HG03060 (cell line): Measurements from ENCODE around the gene SERGEF.

ENCODE experiments used
- ATAC-seq: cut with Tn5 transposase; IDR thresholded peaks from one replicate; pipeline ENCODE4 v1.9.1; 2021; ENCODE audit warnings: low read depth, moderate number of reproducible peaks; ENCODE audit not compliant: unreplicated experiment

SERGEF gene

DNA sequence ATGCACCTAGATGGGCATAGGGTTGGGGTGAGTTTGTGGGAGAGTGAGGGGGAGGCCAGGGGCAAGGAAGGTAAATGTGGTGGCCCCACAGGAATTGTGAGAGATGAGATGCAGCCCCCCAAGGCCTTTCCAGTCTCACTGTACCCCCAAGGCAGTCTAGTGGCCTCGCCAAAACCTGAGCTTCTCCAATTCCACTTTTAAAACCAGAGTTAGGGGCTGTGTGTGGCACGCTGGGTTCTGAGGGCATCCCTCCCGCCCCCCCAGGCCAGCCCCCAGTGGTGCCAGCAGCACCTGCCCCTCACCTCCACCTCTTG is 237.9 kb downstream of the SERGEF start:
- ATAC-seq, result no peak

DNA sequence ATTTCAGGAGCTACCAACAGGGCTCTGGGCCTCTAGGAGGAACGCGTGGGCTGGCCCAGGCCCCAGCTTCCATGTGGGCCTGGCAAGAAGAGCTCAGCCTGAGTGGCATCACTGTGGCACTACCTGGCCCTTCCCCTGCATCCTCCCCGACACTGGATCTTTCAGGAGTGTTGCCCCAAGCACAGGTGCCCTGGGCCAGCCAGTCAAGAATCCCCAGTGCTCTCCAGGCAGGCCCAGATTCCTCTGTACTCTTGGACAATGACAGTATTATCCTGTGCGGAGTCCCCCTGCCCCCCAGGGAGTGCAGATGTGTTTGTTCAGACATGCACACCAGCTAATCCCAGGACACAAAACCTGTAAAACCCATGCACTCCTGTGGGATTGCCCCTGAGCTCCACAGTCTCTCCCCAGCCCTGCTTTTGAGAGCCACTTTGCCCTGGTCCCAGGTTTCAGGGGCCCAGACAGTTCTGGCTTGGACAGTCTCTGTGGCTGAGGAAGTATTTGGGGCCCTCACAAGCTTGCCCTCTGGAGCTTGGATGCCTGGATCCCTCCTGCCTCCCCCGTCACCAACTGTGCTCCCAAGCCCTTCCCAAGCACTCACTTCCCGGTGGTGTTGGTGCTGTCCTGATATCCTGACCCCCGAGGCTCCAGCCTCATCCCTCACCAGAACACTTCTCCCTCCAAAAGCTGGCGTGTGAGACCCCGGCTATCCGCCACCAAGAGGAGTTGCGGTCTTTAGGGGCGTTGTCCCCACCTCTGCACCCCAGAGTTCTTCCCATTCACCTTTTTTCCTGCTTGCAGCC is 238.4 kb downstream of the SERGEF start:
- no peak for ATAC-seq

DNA sequence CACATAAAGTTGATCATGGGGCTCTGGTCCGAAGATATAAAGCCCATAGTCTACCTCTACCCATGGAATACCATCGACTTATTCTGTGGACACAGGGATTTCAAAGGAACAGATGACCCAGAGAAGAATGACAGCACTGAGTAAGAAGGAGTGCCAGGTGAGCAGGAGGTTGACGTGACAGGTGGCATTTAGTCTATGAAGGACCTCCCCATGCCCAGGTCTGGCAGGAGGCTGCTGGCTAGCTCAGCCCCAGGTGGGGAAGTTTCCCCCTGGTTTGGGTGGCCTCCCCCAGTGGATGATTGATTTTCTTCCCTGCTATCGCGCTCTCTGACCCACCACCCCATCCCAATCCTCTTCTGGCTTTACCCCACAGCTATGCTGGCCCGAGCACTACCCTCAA is 239.2 kb downstream of the SERGEF start:
- ATAC-seq, result no peak

DNA sequence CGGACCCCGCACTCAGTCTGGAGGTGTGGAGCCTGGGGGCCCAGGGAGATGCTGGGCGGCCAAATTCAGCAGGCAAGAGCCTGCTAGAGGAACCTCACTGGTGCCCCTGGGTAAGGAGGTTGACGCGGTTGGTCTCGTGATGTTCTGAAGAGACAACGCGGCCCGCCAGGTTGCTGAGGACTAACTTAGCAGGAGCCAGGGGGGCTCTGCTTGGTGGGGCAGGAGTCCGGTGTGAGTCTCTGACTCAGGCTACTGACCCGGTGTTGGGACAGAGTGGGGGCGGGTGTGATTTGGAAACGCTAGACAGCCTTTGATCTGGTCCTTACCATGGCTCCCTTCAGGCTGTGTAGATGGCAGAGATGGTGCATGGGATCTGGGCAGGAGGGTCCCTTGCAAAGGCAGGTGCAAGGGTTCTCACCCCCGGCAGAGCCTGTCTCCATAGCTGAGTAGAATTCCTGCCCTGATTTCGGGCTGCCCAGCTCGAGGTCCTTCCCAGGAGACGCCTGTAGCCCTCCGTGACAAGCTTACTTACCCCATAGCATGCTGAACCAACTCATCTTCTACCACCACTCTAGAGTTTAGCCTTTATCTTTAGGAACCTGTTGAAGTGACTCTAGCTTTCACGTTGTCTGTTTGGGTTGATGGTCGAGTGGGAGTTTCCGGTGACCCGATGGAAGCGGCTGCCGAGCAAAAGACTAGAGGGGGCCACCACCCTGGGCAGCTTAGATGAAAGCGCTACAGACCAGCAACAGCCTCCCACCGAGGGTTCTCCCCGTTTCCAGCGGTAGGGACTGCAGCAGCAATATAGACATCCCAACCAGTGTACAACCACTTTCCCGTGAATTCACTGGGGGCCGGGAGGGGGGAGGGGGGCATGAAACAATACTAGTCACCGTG is 239.9 kb downstream of the SERGEF start:
- no peak for ATAC-seq

DNA sequence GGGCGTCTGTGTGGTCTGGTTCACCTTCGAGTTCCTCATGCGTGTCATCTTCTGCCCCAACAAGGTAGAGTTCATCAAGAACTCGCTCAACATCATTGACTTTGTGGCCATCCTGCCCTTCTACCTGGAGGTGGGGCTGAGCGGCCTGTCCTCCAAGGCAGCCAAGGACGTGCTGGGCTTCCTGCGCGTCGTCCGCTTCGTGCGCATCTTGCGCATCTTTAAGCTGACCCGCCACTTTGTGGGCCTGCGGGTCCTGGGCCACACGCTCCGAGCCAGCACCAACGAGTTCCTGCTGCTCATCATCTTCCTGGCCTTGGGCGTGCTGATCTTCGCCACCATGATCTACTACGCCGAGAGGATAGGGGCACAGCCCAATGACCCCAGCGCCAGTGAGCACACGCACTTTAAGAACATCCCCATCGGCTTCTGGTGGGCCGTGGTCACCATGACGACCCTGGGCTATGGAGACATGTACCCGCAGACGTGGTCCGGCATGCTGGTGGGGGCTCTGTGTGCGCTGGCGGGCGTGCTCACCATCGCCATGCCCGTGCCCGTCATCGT is 240.9 kb downstream of the SERGEF start:
- ATAC-seq, result no peak

DNA sequence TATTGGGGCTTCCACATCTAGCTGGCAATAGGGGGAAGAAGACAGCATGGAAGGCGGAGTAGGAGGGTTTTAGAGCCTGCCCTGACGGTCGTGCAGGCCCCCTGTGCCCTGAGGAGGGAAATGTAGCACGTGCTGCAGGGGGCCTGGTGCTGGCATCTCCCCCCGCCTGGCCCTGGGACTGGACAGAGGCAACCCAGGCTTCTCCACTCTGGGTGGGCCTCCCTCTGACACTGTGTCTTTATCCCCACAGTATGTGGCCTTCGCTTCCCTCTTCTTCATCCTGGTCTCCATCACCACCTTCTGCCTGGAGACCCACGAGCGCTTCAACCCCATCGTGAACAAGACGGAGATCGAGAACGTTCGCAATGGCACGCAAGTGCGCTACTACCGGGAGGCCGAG is 241.4 kb downstream of the SERGEF start:
- no peak for ATAC-seq

DNA sequence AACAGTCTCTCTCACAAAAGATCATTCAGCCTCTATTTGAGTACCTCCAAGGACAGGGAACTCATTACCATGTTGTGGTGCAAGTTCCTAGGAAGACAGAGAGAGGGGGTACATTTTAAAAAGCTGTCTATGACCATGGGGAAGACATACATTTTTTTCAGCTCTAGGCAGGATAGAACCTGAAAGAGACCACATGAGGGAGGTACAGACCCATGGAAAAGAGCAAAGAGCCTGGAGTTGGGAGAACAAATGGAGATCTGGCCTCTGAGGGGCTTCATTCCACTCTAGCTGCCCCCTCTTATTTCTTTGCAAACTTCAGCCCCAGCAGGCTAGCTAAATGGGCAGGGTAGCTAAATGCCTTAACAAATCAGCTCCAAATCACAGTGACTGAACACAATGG is 241.9 kb downstream of the SERGEF start:
- ATAC-seq, result no peak

DNA sequence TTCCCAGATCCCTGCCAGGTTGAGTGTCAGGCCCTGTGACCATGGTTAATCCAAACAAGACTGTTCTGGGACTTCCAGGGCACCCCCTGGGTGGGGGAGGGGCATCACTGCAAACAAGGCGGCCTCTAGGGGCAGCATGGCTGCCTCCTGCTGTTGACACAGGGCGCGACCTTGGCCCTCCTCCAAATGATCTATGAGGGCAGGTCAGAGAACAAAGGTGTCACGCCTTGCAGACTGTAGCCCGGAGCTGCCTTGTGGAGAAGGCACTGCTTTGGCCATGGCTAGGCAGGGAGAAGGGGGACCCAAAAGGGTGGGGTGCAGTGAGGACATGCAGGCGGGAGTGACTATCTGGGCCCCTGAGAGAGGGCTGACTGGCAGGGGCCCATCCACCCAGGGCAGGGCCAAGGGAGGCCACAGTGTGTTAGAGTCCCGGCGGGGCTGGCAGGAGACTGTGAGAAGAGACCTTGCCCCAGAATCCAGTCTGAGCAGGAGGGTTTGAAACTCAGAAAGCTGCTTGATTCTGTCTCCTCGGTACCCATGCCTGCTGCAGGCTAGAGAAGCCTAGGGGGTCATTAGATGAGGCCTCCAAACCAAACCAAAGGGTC is 242.7 kb downstream of the SERGEF start:
- no peak for ATAC-seq

DNA sequence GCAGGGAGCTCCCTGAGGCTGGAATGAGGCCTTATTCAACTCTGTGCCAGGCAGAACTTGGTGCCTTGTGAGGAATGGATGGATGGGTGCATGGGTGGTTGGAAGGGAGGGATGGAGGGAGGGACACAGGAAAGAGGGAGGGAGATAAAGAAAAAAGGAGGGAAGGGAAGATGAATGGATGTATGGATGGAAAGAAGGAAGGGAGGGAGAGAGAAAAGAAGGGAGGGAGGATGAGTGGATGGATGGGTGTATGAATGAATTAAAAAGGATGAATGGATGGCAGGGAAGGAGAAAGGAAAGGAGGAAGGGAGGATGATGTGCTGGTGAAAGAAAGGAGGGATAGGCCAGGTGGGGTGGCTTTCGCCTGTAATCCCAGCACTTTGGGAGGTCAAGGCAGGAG is 243.6 kb downstream of the SERGEF start:
- no peak for ATAC-seq

DNA sequence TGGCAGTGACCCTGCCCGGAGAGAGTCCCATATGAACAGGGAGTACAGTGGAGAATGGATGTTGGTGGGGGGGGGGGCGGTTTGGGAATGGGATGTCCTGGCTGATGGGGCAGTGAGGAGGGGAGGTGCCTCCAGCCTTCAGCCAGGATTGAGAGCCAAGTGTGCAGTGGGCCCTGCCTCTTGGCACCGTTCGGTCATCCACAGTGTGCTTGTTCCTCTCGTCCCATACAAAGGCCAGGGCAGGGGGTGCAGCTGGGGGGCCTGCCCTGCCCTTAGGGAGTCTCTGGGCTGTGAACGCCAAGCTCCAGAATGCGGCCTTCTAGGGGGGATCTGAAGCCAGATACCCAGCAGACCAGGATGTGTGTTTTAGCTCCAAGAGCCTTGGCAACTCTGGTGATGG is 244.3 kb downstream of the SERGEF start:
- ATAC-seq, result no peak

DNA sequence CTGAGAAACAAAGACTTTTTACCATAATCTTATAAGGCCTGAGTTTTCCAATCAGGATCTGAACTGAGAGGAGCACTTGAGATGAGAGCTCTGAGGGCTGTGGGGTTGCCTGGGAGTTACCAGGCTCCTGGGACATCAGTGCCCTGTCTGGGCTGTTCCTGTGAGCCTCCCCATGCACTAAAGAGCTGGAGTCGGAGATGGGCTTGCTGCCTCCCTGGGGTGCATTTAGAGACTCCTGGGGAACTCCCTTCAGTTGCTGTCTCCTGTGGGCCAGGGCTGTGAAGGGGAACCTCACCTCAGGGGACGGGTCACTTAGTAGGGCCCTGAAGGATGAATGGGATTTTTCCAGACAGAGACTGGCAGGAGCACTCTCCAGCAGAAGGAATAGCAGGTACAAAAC is 244.9 kb downstream of the SERGEF start:
- ATAC-seq, result no peak

DNA sequence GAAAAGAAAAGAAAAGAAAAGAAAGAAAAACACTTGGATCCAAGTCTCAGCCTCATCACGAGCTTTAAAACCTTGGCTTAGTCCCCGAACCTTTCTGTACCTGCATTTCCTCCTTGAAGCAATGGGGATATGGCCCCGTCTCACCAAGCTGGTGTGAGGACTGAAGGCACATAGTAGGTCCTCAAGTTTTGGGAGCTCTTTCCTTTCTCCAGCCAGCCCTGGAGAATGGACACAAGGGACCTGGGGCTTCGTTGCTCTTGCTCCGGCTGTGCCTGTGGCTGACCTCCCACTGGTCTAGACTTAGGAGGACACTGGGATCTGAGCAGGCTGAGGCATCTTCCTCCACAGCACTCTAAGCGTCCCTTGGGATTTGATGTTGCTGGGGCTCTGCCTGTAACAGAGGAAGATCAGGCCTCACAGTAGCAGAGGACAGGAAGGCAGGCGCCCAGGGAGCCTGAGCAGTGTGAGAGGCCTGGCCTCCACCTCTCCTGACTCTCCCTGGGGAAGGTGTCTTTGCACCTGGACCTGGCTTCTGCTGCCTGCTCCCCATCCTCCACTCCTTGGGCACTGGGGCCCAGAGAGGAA is 245.5 kb downstream of the SERGEF start:
- no peak for ATAC-seq

DNA sequence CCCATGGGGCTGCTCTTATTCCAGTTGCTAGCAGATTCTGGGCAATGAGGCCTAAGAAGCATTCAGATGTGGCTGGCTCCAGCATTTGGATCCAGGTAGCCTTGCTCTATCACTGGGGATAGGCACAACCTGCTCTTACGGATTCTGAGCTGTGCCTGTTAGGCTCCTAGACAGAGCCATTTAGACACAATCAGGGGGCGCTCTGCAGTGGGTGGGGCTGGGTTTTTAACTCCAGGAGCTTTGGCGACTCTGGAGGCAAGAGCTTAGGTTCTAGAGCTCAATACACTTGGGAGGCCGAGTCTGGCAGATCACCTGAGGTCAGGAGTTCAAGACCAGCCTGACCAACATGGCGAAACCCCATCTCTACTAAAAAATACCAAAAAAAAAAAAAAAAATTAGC is 246.3 kb downstream of the SERGEF start:
- no peak for ATAC-seq

DNA sequence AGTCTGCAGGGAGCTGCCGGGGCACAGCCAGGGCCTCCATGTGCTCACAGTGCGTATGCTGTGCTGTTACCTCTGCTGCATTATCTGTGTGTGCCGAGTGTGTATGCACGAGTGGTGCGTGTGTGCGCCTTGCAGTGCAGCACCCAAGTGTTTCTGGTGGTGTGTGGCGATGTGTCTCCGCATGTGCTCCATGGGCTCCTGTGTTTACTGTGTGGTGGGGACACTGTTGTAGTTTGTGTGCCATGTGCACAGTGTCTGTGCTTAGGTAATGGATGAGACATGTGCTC is 246.8 kb downstream of the SERGEF start:
- no peak for ATAC-seq

DNA sequence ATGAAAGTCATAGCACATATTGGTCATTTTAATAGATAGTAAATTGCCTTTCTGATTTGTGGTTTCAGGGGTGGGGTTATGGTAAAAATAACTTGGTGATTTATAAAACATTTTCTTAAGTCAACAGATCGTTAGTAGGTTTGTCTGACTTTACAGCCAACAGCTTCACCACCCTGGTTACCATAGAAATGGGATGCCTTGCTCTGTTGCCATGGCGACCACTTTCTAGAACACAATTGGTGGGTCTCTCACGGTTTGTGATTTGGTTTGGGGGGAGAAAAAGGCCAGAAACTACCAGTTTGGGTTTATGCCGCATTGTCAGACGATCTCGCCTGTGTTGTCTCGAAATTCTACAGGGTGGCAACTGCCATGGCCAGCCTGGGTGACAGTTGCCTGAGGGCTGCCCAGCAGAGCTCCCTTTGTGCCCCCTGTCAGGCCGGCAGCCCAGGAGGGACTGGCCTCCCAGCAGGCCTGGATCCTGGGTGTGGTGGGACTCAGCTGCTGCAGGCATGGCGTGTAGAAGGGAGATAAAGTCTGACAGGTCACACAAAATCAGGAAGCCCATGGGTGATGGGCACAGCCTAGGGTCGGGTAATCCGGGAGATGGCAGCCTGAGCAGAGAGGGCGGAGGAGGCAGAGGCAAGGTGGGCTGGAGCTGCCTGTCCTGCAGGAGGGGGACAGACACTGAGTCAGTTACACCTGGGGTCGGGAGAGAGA is 247.3 kb downstream of the SERGEF start:
- no peak for ATAC-seq

DNA sequence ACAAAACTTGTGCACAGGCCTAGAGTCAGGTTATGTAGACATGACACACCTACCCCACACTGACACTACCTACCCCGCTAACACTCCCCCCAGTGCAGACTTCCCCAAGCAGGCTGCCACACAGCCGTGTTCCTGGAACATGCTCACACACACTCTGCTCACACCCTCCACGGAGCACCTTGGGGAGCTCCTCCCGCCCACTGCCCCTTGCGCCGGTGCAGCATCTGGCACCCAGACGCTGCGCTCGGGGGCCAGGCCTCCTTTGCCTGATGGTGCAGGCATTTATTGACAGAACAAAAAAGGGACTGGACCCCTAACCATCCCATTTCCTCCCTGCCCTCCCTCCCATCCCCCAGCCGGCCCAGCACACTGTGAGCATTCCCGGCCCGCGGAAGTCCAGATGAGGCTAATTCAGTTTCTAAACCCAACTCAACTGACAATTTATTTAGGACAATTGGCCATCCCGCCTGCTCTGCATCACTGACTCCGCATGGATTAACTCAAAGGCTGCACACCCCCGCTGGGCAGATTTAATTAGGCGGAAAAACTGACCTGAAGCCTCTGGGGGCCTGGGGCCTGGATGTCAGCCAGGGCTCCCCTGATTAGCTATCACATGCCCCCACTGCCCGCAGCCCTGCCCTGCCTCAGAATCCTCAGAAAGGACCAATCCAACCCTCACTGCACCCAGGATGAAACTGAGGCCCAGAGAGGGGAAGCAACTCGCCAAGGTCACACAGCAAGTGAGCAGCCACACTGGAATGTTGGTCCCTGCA is 248.2 kb downstream of the SERGEF start:
- no peak for ATAC-seq

DNA sequence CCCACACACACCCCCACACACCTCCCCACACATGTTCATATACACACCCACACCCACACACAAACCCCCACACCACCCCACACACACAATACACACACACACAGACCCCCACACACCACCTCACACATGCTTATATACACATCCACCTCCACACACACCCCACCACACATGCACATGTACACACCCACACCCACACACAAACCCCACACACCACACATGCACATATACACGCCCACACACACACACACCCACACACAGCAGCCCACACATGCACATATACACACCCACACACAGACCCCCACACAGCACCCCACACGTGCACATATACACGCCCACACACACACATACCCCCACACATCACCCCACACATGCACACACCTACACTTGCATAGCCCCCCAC is 249.1 kb downstream of the SERGEF start:
- ATAC-seq, result no peak

DNA sequence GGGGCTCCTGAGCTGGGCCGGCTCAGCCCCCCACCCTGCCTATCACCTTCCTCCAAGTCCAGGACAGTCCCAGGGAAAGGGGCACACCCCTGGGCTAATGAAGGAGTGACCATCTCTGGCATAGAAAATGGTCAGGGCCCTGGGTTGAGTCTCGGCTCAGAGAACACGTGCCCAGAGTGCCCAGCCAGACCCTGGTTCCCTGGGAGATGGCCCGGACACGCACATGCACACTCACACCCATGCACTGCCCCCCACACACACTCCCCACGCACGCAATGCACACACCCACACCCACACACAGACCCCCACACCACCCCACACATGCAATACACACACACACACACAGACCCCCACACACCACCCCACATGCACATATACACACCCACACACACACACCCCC is 249.6 kb downstream of the SERGEF start:
- no peak for ATAC-seq

DNA sequence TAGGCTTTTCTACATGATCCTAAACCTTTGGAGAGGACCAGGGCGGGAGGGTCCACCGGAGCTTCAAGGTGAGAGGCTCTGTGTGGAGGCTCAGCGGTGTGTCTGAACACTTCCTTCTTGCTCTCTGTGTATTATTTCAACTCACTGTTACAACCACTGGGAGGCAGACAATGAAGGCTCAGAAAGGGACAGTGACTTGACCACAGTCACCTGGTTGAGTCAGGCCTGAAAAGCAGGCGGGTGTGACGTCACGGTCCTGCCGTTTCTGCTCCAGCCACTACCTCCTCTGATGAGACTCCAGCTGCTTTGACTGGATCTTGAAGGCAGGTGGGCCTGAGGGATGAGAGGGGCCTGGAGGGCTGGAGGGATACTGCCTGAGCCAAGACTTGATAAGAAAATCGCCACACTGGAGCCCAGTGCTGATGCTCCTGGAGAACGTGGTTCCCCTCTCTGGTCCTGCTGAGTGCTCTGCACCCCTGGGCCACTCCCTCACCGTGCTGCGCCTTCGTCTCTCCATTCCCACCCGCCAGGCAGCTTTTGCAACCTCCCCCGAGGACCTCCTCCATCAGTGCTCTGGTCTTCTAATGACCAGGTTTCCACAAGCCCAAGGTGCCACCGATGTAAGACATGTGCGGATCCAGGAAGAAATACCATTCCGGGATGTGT is 250.4 kb downstream of the SERGEF start:
- ATAC-seq, result no peak
